ENCODE measurements around the gene ARMC2.

DNA sequence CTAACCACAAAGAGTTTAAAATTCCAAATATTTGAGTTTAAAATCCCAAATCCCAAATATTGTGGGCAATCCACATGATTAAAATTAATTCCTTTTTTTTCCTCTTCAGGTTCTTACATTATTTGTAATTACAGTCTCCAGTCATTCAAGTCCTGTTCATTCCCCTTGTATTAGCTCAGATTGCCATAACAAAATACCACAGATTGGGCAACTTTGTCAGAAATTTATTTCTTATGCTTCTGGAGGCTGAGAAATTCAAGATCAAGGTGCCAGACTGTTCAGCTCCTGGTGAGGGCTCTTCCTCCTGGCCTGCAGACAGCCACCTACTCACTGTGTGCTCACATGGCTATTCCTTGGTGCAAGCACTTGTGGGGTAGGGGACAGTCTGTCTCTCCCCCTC is 105.5 kb downstream of the ARMC2 start:
- TF ChIP-seq POLR2A (IDR thresholded peaks at IDR 0.05; ENCODE audit: low read length) (no peak), GATA1 (IDR thresholded peaks at IDR 0.05; ENCODE audit: low read depth, low read length) (no peak)

Data from erythroblast (primary cell).